LHCN-M2 (cell line): ENCODE measurements around the gene AXIN2. TPM values are rescaled to one million over a fixed set of nuclear protein-coding genes. Genes with fewer than 3 reads are reported as not detected.

Source experiments
- DNase-seq: peaks from one replicate; pipeline ENCODE4 v3.0.0-alpha.2; 2012; ENCODE audit warnings: low read depth
- polyA plus RNA-seq: library from polyadenylated mRNA; unstranded; fragments of >200 nt; gene quantifications from one replicate; pipeline ENCODE4 v1.2.1, GENCODE V29; 2012; ENCODE audit warnings: missing spikeins
- total RNA-seq: library from RNA; depleted of rRNA; stranded (reverse); fragments of >200 nt; gene quantifications from 2 replicates; pipeline ENCODE4 v1.2.3, GENCODE V29; 2014; rRNA removed

AXIN2 gene, protein sequence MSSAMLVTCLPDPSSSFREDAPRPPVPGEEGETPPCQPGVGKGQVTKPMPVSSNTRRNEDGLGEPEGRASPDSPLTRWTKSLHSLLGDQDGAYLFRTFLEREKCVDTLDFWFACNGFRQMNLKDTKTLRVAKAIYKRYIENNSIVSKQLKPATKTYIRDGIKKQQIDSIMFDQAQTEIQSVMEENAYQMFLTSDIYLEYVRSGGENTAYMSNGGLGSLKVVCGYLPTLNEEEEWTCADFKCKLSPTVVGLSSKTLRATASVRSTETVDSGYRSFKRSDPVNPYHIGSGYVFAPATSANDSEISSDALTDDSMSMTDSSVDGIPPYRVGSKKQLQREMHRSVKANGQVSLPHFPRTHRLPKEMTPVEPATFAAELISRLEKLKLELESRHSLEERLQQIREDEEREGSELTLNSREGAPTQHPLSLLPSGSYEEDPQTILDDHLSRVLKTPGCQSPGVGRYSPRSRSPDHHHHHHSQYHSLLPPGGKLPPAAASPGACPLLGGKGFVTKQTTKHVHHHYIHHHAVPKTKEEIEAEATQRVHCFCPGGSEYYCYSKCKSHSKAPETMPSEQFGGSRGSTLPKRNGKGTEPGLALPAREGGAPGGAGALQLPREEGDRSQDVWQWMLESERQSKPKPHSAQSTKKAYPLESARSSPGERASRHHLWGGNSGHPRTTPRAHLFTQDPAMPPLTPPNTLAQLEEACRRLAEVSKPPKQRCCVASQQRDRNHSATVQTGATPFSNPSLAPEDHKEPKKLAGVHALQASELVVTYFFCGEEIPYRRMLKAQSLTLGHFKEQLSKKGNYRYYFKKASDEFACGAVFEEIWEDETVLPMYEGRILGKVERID
- total RNA-seq, result 1.3 and 1.4 TPM in 2 replicates
- polyA plus RNA-seq, result 1.2 TPM

GRCh38 chr17:65561452-65562205 is at the start of gene AXIN2:
TSS of gene AXIN2 (minus strand) at chr17:65561648. CDS start at chr17:65558620, 3,028 bp downstream.
- peak; percentile 85 for DNase-seq

DNA sequence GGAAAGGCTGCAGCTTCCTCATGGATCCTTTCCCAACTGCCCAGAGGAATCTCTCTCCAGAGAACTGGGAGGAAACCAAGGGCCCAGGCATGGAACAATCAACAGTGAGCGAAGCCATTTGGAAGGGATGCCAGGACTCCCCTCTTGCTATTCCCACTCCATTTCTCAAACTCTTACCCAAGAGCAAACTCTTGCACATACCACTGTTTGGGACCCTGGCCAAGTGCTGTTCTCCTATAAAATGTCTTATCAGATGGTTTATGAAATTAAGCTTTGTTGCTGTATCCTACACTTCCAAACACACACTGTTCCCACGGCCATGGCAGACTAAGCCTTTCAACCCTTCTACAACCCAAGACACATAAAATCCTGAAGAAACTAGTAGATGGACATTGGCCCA is 48.3 kb upstream of the AXIN2 start:
- DNase-seq, result no peak

GRCh38 chr17:65609286-65609685 is 47.8 kb upstream of the AXIN2 start:
- DNase-seq, result no peak

- DNase-seq, result no peak
Observed at GRCh38 chr17:65604070-65604469, 42.6 kb upstream of the AXIN2 start.

DNA sequence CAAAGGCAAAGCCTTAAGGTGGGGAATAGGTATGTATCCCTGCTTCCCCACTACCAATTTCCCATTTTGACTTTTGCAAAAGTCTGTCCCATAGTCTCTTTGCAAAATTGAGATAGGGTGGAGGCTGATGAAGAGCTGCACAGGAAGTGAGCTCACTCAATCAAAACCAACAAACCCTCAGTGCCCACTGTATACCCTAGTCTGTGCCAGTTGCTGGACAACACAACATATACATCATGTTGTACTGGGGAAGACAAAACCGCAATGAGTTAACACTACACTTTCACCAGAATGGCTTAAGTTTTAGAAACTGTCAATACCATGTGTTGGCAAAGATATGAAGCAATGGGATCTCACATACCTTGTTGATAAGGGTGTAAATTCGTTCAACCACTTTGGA is 40.4 kb upstream of the AXIN2 start:
- DNase-seq, result no peak

DNA sequence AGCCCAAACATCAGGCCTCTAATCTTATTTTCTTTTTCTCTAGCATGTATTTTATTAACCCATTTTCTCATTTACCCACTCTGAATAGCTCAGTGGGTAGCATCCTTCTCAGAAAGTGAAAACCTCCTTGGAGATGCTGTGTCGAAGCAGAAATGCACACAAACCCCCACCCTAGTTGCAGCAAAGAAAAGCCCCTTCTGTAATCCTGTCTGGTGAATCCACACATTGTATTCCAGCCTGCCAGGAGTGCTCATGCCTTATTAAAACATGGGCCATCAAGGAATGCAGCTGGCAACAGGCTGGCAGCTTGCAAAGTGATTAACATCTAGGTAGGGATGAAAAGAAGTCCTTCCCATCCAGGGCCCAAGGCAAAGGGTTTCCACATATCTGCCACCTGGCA is 39.7 kb upstream of the AXIN2 start:
- DNase-seq, result no peak

DNA sequence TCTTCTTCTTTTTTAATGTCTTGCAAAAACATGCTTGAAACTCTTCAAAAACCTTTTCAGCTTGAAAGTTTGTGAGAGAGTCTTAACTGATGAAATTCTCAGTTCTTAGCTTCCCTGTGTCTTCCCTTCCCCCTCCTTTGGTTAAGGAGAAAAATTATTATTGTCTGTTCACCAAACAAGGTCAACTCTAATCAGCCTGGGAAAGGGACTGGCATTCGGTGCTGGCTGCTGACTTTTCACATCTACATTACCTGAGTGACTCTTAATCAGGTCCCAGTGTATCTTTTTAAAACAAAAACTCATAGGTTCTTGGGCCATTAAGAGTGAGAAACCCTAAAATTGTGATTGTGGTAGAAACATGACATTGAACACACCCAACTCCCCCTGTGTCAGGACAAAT is 39.1 kb upstream of the AXIN2 start:
- DNase-seq, result no peak

- no peak for DNase-seq
Observed at GRCh38 chr17:65599650-65600049, 38.2 kb upstream of the AXIN2 start.

DNA sequence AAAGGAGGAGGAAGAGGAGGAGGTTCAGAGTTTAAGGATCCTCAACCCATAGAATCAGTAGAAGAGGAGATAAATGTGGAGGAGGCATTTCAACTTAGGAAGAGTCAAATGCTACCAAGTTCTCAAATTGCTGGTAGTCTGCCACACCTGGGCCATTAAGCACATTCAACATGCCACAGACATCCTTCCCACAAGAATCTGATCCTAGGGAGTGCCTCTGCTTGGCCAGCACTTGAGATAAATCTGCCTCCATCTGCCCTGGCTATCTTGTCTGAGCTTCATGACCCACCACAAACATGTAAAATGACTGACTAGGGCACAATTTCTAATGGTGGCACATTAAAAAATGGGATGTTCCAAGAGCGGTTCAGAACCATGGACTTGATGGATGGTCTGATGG is 37.3 kb upstream of the AXIN2 start:
- no peak for DNase-seq

GRCh38 chr17:65595071-65595656 is 33.7 kb upstream of the AXIN2 start:
- DNase-seq, result no peak

DNA sequence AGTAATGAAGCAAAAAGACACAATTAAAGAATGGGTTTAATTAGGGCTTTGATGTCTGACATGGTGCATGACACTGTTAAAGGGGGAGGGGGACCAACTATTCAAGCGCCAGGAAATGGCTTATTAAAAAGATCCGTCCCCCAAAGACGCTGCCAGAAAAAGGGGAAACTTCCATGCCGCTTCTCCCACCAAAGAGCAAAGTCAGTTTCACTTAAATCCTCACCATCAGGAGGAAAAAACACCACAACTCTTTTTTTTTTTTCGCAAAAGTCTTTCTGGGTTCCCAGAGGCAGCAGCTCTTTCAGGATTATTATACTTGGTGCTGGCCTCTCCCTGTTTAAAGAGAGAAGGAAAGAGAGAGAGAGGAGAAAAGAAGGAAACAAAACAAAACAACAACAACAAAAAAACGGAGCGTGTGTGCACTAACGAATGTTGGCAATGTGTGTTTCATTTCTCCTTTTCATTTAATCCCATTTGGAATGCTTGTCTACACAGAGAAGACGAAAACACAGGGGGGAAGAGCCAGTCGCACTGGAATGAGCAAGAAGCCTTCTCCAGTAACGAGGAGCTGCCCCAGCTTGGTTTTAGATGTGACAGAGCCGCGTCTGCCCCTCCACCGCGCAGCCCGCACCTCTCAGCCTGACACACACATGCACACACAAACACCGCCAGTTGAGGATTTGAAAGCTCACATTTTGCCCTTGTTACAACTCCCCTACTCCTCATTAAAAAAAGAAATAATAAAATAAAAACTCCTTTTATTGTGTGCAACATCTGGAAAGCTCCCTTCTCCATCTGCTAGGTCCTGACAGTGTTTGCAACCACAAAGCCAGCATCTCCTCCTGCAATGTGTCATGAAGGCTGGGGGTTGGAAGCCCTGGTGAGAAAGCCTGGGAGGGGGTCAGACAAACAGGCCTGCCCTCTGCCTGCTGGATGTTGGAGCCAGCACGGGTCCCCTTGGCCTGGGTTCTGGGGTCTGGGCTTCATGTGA is 32.7 kb upstream of the AXIN2 start:
- DNase-seq, result no peak

- no peak for DNase-seq
Observed at GRCh38 chr17:65593092-65593854, 31.8 kb upstream of the AXIN2 start.

GRCh38 chr17:65592125-65592965 is 30.9 kb upstream of the AXIN2 start:
- DNase-seq, result no peak

DNA sequence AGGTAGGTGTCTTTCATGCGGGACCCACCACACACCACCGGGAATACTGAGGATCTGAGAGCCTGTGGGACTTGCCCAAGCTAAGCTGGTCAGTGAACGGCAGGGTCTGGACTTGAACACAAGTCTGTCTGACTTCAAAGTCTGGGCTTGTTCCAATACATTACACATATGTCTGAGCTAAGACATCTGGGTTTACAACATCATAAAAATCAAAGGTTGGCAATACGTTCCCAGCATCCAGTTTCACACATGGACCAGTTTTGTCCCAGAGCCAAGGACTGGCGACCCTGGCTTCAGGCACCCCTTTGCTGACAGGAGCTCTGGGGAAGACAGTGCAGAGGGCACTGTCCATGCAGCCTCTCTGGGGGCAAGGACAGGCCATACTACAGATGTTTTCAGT is 27.9 kb upstream of the AXIN2 start:
- DNase-seq, result no peak

GRCh38 chr17:65588181-65588808 is 26.8 kb upstream of the AXIN2 start:
- no peak for DNase-seq

DNA sequence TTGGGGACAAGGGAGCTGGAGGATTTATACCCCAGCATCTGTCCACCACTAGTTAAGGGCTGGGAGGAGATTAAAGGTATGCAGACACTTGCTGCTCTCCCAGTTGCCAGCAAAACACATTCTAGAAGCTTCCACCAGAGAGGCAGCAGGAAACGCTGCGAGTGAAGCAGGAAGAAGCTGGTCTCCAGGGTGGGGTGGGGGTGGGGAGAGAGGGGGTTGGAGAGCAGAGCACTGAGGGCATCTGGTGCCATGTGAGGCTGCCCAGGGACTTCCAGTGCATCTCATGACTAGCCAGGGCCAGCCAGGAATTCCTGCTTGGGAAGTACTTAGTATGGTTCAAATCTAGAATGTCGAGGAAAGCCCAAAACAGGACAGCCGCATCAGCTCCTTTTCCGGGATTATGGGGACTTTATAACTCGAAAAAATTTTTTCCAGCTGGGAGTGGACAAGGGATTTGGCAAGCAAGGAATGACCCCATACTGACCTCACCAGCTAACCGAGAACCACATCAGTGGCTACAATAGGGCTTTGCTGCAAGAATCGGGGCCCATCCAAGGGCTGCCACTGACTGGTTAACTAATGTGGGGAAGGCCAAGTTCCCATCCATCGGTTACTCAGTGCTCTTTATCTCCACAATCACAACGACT is 26.2 kb upstream of the AXIN2 start:
- no peak for DNase-seq

GRCh38 chr17:65586899-65587298 is 25.5 kb upstream of the AXIN2 start:
- DNase-seq, result no peak
